ENCODE results near the gene PEPD. TPM values are rescaled to one million over a fixed set of nuclear protein-coding genes. Genes with fewer than 3 reads are reported as not detected.

The PEPD gene
- total RNA-seq, 1 donor from 2014 or later: 39.2 TPM

- DNase-seq (ENCODE audit: low spot score, unreplicated experiment): no peak
- TF ChIP-seq CTCF (IDR thresholded peaks at IDR 0.05; ENCODE audit: unreplicated experiment): no peak
- Mint-ChIP-seq H3K36me3 (ENCODE audit: insufficient read depth) (no peaks in the 10 kb centered on the region), H3K9me3 (ENCODE audit: low read depth) (no peaks in the 10 kb centered on the region), H3K4me1 (ENCODE audit: low read depth) (peaks cover 6% of the 10 kb centered on the region), H3K27me3 (peaks cover 9% of the 10 kb centered on the region), H3K27ac (no peak overlapping the region), H3K4me3 (ENCODE audit: low read depth) (no peak overlapping the region)
Observed at GRCh38 chr19:33368074-33368864, 153.3 kb downstream of the PEPD start.

GRCh38 chr19:33366897-33367296, 154.7 kb downstream of the PEPD start:
- Mint-ChIP-seq H3K4me3 (ENCODE audit: low read depth) (no peak overlapping the region), H3K9me3 (ENCODE audit: low read depth) (no peaks in the 10 kb centered on the region), H3K4me1 (ENCODE audit: low read depth) (peaks cover 6% of the 10 kb centered on the region), H3K36me3 (ENCODE audit: insufficient read depth) (no peaks in the 10 kb centered on the region), H3K27ac (no peak overlapping the region), H3K27me3 (peaks cover 11% of the 10 kb centered on the region)
- DNase-seq (ENCODE audit: low spot score, unreplicated experiment): no peak
- TF ChIP-seq CTCF (IDR thresholded peaks at IDR 0.05; ENCODE audit: unreplicated experiment): no peak

- Mint-ChIP-seq H3K9me3 (ENCODE audit: low read depth) (no peaks in the 10 kb centered on the region), H3K4me3 (ENCODE audit: low read depth) (no peak overlapping the region), H3K27ac (no peak overlapping the region), H3K36me3 (ENCODE audit: insufficient read depth) (no peaks in the 10 kb centered on the region), H3K4me1 (ENCODE audit: low read depth) (peaks cover 6% of the 10 kb centered on the region), H3K27me3 (peaks cover 11% of the 10 kb centered on the region)
- no peak for DNase-seq (ENCODE audit: low spot score, unreplicated experiment)
- no peak for TF ChIP-seq CTCF (IDR thresholded peaks at IDR 0.05; ENCODE audit: unreplicated experiment)
Observed at GRCh38 chr19:33366127-33366526, 155.5 kb downstream of the PEPD start.

GRCh38 chr19:33365691-33366090, 155.9 kb downstream of the PEPD start:
- no peak for DNase-seq (ENCODE audit: low spot score, unreplicated experiment)
- Mint-ChIP-seq H3K4me1 (ENCODE audit: low read depth) (peaks cover 6% of the 10 kb centered on the region), H3K27ac (no peak overlapping the region), H3K36me3 (ENCODE audit: insufficient read depth) (no peaks in the 10 kb centered on the region), H3K9me3 (ENCODE audit: low read depth) (no peaks in the 10 kb centered on the region), H3K27me3 (peaks cover 11% of the 10 kb centered on the region), H3K4me3 (ENCODE audit: low read depth) (no peak overlapping the region)
- TF ChIP-seq CTCF (IDR thresholded peaks at IDR 0.05; ENCODE audit: unreplicated experiment): no peak

- Mint-ChIP-seq H3K36me3 (ENCODE audit: insufficient read depth) (no peaks in the 10 kb centered on the region), H3K4me1 (ENCODE audit: low read depth) (peaks cover 6% of the 10 kb centered on the region), H3K27ac (no peak overlapping the region), H3K27me3 (peaks cover 16% of the 10 kb centered on the region), H3K4me3 (ENCODE audit: low read depth) (no peak overlapping the region), H3K9me3 (ENCODE audit: low read depth) (no peaks in the 10 kb centered on the region)
- DNase-seq (ENCODE audit: low spot score, unreplicated experiment): no peak
- no peak for TF ChIP-seq CTCF (IDR thresholded peaks at IDR 0.05; ENCODE audit: unreplicated experiment)
Observed at GRCh38 chr19:33363476-33363875, 158.1 kb downstream of the PEPD start.

Measured in progenitor cell of endocrine pancreas (in vitro differentiated cells).